ENCODE data around the gene ZNF223.

Gene ZNF223

DNA sequence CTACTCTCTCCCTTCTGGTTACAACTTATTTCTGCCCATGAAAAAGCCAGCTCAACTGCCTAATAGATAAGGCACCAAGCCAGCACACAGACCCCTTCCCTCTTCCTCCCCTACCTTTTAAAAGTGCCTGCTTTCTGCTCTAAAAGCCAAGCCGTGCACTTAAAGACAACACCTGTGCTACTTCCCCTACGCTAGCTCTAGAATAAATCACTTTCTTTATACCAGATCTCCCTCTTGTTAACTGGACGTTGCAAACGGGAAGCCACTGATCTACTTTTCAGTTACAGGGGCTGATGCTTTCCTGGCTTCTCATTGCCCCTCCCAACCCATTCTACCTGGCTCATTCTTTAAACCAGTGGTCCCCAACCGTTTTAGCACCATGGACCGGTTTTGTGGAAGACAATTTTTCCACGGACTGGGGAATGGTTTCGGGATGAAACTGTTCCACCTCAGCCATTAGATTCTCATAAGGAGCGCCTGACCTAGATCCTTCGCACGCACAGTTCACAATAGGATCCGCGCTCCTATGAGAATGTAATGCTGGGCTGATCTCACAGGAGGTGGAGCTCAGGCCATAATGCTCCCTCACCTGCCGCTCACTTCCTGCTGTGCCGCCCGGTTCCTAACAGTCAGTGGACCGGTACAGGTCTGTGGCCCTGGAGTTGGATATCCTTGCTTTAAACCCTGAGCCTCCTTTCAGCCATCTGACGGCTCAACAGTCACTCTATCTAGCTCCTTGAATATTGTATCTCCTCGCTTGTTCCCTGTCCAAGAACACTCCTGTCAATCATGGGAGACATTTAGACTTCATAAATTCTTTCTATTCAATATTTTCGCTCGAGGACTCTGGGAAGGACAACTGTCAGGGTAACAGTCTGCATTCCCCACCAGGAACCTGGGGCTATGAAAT, 841 bp upstream of the ZNF223 start:
- ATAC-seq (peak; percentile 85), DNase-seq (peak; percentile 20 to 27)
- peak overlapping the region; percentile 86 to 94 for H3K27ac Mint-ChIP-seq
- H3K9me3 Mint-ChIP-seq: peaks cover 22 to 56% of the 10 kb centered on the region in 2 donors
- H3K4me3 Mint-ChIP-seq: peak overlapping the region; percentile 87 to 93
- H3K4me1 Mint-ChIP-seq: peaks cover 18% of the 10 kb centered on the region
- no peaks in the 10 kb centered on the region for H3K27me3 Mint-ChIP-seq

DNA sequence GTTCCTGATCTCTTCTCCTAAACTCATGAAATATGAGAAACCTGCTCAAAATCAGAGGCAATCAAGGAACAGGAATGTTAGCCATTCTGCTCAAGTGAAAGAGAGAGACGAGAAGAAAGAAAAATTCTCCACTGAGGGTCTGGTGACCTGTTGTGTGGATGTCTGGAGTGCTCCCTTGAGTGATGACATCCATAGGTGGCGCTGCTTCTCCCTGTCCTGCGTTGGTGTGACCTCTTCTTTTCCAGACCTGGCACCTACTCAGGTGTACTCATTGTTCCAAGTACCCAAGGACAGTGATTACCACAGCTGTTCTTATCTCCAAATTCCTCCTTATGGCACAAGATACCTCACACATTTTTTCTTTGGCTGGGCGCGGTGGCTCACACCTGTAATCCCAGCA, 4.0 kb downstream of the ZNF223 start:
- DNase-seq: no peak
- H3K27ac Mint-ChIP-seq: no peak overlapping the region
- H3K27me3 Mint-ChIP-seq: no peaks in the 10 kb centered on the region
- no peak overlapping the region for H3K4me3 Mint-ChIP-seq
- H3K9me3 Mint-ChIP-seq: peaks cover 28 to 61% of the 10 kb centered on the region in 2 donors
- ATAC-seq: no peak
- peaks cover 14% of the 10 kb centered on the region for H3K4me1 Mint-ChIP-seq

DNA sequence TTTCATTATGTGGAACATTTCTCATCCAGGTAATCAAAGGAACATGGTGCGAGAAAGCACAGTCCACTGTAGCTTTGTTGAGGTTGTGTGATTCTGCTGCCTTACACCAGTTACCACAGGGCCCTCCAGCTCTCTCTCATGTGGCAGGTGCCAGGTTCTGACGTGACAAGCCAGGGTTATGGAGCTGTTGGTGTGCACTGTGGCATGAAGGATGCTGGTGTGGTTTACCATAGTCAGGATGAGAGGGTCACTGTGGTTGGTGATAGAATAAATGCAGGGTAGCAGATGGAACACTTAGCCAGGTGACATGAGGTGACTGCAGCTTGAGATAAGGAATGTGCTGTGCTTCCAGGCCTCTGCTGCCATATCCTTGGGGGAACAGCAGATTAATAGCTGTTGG, 7.4 kb downstream of the ZNF223 start:
- no peak overlapping the region for H3K4me3 Mint-ChIP-seq
- DNase-seq (no peak), ATAC-seq (no peak)
- no peaks in the 10 kb centered on the region for H3K4me1 Mint-ChIP-seq
- no peaks in the 10 kb centered on the region for H3K27me3 Mint-ChIP-seq
- peaks cover 45 to 60% of the 10 kb centered on the region in 2 donors for H3K9me3 Mint-ChIP-seq
- no peak overlapping the region for H3K27ac Mint-ChIP-seq

DNA sequence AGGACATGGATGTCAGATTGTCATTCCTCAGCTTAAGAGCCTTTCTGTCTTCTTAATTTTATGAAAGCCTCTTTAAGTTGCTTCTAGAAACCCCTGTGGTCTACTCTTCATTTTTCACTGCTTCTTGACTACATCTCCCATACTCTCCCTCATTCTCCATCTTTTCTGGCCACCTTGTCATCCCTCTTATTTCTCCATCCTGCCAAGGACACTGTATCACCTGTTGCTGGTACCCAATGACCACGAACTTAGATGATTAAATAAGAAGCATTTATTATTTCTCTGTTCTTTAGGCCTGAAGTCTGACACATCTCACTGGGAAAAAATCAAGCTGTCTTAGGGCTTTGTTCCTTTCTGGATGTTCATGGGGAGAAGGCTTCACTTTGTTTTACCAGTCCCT, 9.2 kb downstream of the ZNF223 start:
- DNase-seq (no peak), ATAC-seq (no peak)
- peaks cover 53% of the 10 kb centered on the region in 2 donors for H3K9me3 Mint-ChIP-seq
- no peak overlapping the region for H3K4me3 Mint-ChIP-seq
- H3K27me3 Mint-ChIP-seq: no peaks in the 10 kb centered on the region
- H3K4me1 Mint-ChIP-seq: no peaks in the 10 kb centered on the region
- no peak overlapping the region for H3K27ac Mint-ChIP-seq

DNA sequence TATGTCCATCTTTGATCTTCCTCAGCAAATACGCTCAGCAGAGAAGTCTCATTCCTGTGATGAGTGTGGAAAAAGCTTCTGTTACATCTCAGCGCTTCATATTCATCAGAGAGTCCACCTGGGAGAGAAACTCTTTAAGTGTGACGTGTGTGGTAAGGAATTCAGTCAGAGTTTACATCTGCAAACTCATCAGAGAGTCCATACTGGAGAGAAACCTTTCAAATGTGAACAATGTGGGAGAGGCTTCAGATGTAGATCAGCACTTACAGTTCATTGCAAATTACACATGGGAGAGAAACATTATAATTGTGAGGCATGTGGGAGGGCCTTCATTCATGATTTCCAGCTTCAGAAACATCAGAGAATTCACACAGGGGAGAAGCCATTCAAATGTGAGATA, 14.5 kb downstream of the ZNF223 start:
- H3K4me1 Mint-ChIP-seq: peaks cover 4% of the 10 kb centered on the region
- DNase-seq (no peak), ATAC-seq (no peak)
- no peak overlapping the region for H3K27ac Mint-ChIP-seq
- no peak overlapping the region for H3K4me3 Mint-ChIP-seq
- H3K9me3 Mint-ChIP-seq: peaks cover 53 to 69% of the 10 kb centered on the region in 2 donors
- H3K27me3 Mint-ChIP-seq: no peaks in the 10 kb centered on the region

DNA sequence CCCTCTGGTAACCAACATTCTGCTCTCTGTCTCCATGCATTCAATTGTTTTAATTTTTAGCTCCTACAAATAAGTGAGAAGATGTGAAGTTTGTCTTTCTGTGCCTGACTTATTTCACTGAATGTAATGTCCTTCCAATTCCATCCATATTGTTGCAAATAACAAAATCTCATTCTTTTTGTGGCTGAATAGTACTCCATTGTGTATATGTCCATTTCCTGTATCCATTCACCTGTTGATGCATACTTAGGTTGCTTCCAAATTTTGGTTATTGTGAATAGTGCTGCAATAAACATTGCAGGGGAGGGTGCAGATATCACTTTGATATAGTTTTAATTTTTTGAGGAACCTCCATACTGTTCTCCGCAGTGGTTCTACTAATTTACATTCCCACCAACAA, 17.6 kb downstream of the ZNF223 start:
- Mint-ChIP-seq H3K27ac (no peak overlapping the region), H3K4me3 (no peak overlapping the region), H3K9me3 (peaks cover 45 to 59% of the 10 kb centered on the region in 2 donors), H3K27me3 (no peaks in the 10 kb centered on the region), H3K4me1 (peaks cover 21% of the 10 kb centered on the region)
- no peak for DNase-seq
- no peak for ATAC-seq

DNA sequence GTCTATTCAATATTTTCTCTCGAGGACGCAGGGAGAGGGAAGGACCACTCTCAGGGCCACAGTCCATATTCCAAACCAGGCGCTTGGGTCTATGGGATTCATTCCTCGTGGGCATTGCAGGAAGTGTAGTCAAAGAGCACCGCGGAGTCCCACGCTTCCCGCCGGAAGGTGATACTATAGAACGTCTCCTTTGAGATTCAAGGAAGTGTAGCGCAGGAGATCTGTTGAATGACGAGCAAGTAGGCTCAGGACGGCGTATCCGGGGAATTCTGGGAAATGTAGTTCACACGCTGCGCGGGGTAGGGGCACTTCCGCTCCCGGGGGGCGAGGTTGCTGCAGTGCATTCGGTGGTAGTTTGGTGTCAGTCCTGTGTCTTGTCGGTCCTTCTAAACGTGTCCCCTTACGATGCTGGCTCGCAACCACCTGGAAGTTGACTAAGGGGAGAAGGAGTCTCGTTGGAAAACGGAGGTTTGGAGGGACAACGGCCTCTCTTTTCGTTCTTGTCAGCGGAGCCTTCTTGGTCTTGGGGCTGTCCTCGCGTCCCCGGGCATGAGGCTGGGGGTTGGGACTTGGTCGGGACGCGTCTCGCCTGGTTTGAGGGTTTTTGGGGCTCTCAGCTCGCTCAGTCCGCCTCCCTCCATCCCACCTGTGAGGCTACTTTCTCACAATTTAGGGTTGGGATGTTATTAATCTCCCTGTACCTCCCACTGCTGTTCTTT, 20.1 kb downstream of the ZNF223 start, which contains the start of gene ZNF284:
Gene ZNF284 (plus strand): TSS at position 336 of the 719 bp plus-strand sequence. CDS start 4,231 bp downstream, outside the sequence.
- DNase-seq: peak; percentile 70 to 81
- Mint-ChIP-seq H3K4me3 (peak within 1 kb of the TSS; percentile 90 to 92), H3K27ac (peak within 1 kb of the TSS; percentile 61 to 80), H3K9me3 (peaks cover 34 to 43% of the 10 kb centered on the region in 2 donors), H3K4me1 (peaks cover 21% of the 10 kb centered on the region), H3K27me3 (no peaks in the 10 kb centered on the region)
- ATAC-seq: peak; percentile 100

DNA sequence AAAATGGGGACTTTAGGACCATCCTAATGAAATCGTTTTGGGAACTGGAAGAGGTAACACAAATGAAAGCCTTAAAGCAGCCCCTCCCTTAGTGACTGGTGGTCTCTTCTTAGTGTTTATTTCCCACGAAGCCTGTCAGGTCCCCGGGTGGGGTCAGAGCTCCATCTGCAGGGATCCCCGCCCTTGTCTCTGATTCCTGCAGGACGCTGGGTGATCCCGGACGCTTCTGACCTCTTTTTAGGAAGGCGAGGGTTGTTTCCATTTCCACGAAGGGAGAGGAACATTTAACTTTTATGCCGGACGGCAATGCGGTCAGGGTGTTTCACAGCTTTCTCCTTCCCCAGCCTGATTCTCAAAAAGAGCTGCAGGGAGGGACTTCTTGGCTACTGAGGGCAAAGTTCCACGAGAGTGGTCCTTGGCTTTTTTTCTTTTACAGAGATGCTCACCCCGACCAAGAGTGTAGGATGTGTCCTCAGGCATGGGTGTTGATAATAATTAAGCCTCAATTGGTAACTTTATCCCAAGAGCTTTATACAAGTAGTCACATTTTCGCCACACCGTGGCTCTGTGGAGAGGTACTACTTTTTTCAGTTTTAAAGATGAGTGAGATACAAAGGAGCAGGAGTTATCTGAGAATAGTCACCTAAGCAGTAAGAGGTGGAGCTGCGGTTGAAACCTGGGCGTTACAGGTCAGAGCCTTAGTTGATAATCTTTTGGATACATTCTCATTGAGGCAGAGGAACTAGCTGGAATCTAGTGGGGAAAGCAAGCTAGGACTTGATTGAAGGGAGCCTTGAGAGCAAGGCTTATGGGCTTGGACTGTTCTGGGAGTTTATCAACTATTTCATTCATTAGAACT, 20.9 kb downstream of the ZNF223 start:
- peaks cover 26 to 36% of the 10 kb centered on the region in 2 donors for H3K9me3 Mint-ChIP-seq
- H3K4me1 Mint-ChIP-seq: peaks cover 21% of the 10 kb centered on the region
- no peaks in the 10 kb centered on the region for H3K27me3 Mint-ChIP-seq
- peak overlapping the region; percentile 90 to 92 for H3K4me3 Mint-ChIP-seq
- H3K27ac Mint-ChIP-seq: no peak overlapping the region
- ATAC-seq (no peak), DNase-seq (no peak)

DNA sequence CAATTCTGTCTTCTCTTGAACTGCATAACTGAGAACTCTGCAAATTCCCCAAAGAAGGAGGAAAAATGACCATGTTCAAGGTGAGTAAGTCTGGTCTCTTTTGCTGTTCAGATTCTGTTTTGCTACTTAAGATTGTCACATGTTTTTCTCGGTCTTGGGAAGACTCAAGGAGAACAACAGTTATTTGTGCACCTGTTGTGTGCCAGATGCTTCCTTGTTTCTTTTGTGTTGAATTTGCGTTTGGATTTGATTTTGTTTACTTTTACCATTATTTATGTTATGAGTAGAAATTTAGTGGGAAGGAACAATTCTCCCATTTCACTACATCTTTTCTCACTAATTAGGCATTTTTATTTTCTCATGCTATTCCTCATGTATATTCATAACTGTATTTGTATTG, 24.5 kb downstream of the ZNF223 start:
- Mint-ChIP-seq H3K4me3 (no peak overlapping the region), H3K27ac (no peak overlapping the region), H3K27me3 (no peaks in the 10 kb centered on the region), H3K4me1 (peaks cover 17% of the 10 kb centered on the region), H3K9me3 (peaks cover 7 to 10% of the 10 kb centered on the region in 2 donors)
- DNase-seq (no peak), ATAC-seq (no peak)

DNA sequence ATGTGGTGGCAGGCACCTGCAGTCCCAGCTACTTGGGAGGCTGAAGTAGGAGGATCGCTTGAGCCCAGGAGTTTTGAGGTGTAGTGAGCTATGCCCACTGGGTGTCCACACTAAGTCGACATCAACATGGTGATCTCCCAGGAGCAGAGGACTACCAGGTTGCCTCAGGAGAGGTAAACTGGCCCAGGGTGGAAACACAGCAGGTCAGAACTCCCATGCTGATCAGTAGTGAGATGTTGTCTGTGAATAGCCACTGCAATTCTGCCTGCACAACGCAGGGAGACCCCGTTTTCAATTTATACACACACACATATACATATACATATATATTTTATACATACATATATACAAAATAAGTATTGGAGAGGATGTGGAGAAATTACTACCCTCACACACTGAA, 40.3 kb downstream of the ZNF223 start:
- Mint-ChIP-seq H3K27ac (no peak overlapping the region), H3K9me3 (peaks cover 1 to 5% of the 10 kb centered on the region in 2 donors), H3K4me1 (peaks cover 19% of the 10 kb centered on the region), H3K27me3 (no peaks in the 10 kb centered on the region), H3K4me3 (no peak overlapping the region)
- DNase-seq (no peak), ATAC-seq (no peak)

DNA sequence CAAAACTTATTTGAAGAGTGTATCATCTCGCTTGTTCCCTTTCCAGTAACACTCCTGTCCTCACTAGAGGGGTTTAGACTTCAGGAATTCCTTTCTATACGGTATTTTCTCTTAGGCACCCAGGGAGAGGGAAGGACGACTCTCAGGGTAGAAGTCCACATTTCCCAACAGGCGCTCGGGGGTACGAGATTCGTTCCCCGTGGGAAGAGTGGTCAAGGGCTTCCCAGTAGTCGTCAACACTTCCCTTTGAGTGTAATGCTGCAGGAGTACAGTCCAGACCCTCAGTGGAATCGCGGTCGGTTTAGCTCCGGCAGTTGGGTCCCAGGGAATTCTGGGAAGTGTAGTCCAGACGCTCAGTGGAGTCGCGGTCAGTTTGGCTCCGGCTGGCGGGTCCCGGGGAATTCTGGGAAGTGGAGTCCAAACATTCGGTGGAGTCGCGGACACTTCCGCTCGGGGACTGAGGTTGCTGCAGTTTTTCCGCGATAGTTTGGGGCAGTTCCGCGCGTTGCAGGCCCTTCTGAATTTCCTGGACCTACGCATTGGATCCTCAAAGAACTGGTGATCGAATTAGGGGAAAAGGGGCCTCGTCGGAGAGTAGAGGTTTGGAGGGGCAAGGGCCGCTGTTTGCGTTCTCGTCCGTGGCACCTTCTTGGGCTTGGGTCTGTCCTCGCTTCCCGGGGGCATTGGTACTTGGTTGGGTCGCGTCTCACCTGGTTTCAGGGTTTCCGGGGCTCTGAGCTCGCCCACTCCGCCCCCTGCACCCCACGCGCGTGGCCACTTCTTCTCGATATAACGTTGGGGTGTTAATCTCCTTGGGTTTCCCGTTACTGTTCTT, 42.3 kb downstream of the ZNF223 start, which contains the start of gene ZNF224:
Gene ZNF224 (plus strand): TSS at position 431 of the 835 bp plus-strand sequence. CDS start 3,513 bp downstream, outside the sequence.
- Mint-ChIP-seq H3K4me3 (peak within 1 kb of the TSS; percentile 81 to 99), H3K27me3 (no peaks in the 10 kb centered on the region), H3K27ac (peak within 1 kb of the TSS; percentile 94), H3K9me3 (peaks cover 8 to 10% of the 10 kb centered on the region in 2 donors), H3K4me1 (peaks cover 19% of the 10 kb centered on the region)
- peak; percentile 72 to 81 for DNase-seq
- peak; percentile 87 for ATAC-seq

DNA sequence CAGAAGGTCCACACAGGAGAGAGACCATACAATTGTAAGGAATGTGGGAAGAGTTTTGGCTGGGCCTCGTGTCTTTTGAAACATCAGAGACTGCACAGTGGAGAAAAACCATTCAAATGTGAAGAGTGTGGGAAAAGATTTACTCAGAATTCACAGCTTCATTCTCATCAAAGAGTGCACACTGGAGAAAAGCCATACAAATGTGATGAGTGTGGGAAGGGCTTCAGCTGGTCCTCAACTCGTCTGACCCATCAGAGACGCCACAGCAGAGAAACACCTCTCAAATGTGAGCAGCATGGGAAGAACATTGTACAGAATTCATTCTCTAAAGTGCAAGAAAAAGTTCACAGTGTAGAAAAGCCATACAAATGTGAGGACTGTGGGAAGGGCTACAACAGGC, 55.9 kb downstream of the ZNF223 start:
- DNase-seq (no peak), ATAC-seq (no peak)
- Mint-ChIP-seq H3K4me3 (no peak overlapping the region), H3K27me3 (no peaks in the 10 kb centered on the region), H3K27ac (no peak overlapping the region), H3K9me3 (peaks cover 43 to 65% of the 10 kb centered on the region in 2 donors), H3K4me1 (peaks cover 6% of the 10 kb centered on the region)

DNA sequence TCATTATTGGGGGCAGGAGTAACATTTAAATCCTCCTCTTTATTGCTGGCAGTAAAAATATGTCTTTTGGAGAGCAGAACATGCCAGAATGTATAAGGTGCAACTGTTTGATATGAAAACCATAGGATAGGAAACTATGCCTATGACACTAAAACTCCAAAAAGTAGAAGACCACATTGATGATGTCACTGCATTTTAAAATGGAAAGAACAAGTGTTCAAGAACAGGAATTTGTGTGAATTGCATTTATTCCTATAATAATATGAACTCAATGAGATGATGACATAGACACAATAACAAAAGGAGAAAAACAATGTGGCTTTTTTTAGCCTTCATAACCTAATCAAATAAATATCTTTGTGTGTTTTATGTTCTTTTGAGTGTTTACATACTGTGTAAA, 57.6 kb downstream of the ZNF223 start:
- DNase-seq (no peak), ATAC-seq (no peak)
- H3K4me1 Mint-ChIP-seq: peaks cover 13% of the 10 kb centered on the region
- no peak overlapping the region for H3K27ac Mint-ChIP-seq
- H3K27me3 Mint-ChIP-seq: no peaks in the 10 kb centered on the region
- H3K9me3 Mint-ChIP-seq: peaks cover 43 to 51% of the 10 kb centered on the region in 2 donors
- no peak overlapping the region for H3K4me3 Mint-ChIP-seq

DNA sequence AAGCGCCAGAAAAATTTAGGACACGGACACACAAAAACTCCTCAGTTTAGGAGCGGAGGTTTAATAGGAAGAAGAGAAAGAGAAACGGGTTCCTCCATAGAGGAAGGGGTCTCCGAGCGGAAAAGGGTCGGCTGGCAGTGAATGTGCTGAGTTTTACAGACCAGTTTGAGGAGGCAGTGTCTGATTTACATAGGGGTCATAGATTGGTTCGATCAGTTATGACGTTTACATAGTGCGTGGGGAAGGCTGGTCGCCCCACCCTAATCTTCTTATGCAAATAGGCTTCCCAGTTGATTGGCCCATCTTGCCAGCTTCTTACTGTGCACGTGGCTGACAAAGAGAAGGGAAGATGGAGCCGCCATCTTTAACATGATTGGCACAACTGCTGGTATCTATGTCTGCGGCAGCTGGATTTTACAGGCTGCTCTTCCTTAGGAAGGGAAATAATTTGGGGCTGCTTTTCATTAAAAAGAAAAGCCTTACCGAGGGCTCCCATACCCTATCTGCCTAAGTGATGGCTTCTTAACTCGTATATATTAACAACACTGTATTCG, 60.2 kb downstream of the ZNF223 start:
- Mint-ChIP-seq H3K4me1 (peaks cover 15% of the 10 kb centered on the region), H3K27ac (no peak overlapping the region), H3K27me3 (no peaks in the 10 kb centered on the region), H3K4me3 (peak overlapping the region; percentile 59 to 97), H3K9me3 (peaks cover 35 to 37% of the 10 kb centered on the region in 2 donors)
- ATAC-seq: peak; percentile 49
- DNase-seq: peak in 1 of 2 donors; percentile 23

All from stimulated activated naive CD8-positive, alpha-beta T cell treated with anti-CD3 and anti-CD28 coated beads, Interleukin-15, amount 100 ng/mL, for 72 hours (primary cell).